ENCODE measurements around the gene ZSWIM9. TPM values are rescaled to one million over a fixed set of nuclear protein-coding genes. Genes with fewer than 3 reads are reported as not detected.
"Not testable (repeated sequence)": the region's sequence is repeated elsewhere in the genome, so short reads cannot be mapped to it uniquely, and the experiment has no call there.

ZSWIM9 gene
- total and polyA plus RNA-seq, 2 experiments from 2014 or later: 0.73 to 2.1 TPM

DNA sequence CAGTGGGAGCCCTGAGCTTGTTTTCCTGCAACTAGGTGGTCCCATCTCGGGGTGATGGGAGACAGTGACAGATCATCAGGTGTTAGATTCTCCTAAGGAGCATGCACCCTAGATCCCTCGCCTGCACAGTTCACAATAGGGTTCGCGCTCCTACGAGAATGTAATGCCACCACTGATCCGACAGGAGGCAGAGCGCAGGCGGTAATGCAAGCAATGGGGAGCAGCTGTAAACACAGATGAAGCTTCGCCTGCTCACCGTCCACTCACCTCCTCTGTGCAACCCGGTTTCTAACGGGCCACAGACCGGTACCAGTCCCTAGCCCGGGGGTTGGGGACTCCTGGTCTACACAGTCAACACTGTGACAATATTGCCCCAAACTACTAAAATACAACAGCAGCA is 46.5 kb downstream of the ZSWIM9 start:
- Histone ChIP-seq H3K27me3 (no peaks in the 10 kb centered on the region), H3K27ac (no peak overlapping the region), H3K4me1 (ENCODE audit: insufficient read depth) (no peaks in the 10 kb centered on the region), H3K4me3 (no peak overlapping the region), H3K4me2 (no peak overlapping the region), H3K79me2 (no peaks in the 10 kb centered on the region), H3K9me2 (replicated peaks; ENCODE audit: insufficient read depth) (no peaks in the 10 kb centered on the region), H3K36me3 (replicated peaks; ENCODE audit: insufficient read depth, low read depth) (no peaks in the 10 kb centered on the region), H3K9me3 (ENCODE audit: low read depth) (no peaks in the 10 kb centered on the region), H4K20me1 (ENCODE audit: insufficient read depth, poor library complexity, severe bottlenecking) (no peaks in the 10 kb centered on the region), H2AFZ (no peak overlapping the region)
- TF ChIP-seq EZH2phosphoT487 (IDR thresholded peaks at IDR 0.05; ENCODE audit: low read depth, severe bottlenecking, unreplicated experiment) (no peak), EZH2 (IDR thresholded peaks at IDR 0.05; ENCODE audit: borderline replicate concordance) (no peak)
- 67% methylated on average over 14 of the region's 14 CpGs for WGBS (ENCODE audit: low lambda C conversion rate, missing lambda C conversion rate)
- DNase-seq (ENCODE audit: low spot score): no peak

DNA sequence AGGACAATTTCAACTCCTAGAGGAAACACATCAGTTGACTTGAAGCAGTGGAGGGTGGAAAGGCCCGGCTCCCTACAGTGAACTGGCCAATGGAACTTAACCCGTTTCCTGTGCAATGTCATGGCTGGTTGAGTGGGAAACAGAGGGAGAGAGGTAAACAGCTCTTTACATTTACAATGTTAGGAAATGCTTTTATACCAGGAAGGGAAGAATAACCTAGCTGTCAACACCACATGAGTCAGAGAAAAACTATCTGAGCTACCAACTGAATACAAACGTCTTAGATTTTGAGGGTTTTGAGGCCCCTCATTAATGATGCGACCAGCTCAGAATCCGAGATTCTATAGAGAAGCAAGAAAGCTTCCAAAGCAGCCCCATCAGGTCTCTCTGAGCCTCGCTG is 48.5 kb downstream of the ZSWIM9 start:
- Histone ChIP-seq H3K9me2 (replicated peaks; ENCODE audit: insufficient read depth) (no peaks in the 10 kb centered on the region), H2AFZ (no peak overlapping the region), H3K36me3 (replicated peaks; ENCODE audit: insufficient read depth, low read depth) (no peaks in the 10 kb centered on the region), H4K20me1 (ENCODE audit: insufficient read depth, poor library complexity, severe bottlenecking) (no peaks in the 10 kb centered on the region), H3K9me3 (ENCODE audit: low read depth) (no peaks in the 10 kb centered on the region), H3K4me2 (no peak overlapping the region), H3K4me1 (ENCODE audit: insufficient read depth) (no peaks in the 10 kb centered on the region), H3K27ac (no peak overlapping the region), H3K79me2 (no peaks in the 10 kb centered on the region), H3K4me3 (no peak overlapping the region), H3K27me3 (no peaks in the 10 kb centered on the region)
- TF ChIP-seq, protein P1, sequence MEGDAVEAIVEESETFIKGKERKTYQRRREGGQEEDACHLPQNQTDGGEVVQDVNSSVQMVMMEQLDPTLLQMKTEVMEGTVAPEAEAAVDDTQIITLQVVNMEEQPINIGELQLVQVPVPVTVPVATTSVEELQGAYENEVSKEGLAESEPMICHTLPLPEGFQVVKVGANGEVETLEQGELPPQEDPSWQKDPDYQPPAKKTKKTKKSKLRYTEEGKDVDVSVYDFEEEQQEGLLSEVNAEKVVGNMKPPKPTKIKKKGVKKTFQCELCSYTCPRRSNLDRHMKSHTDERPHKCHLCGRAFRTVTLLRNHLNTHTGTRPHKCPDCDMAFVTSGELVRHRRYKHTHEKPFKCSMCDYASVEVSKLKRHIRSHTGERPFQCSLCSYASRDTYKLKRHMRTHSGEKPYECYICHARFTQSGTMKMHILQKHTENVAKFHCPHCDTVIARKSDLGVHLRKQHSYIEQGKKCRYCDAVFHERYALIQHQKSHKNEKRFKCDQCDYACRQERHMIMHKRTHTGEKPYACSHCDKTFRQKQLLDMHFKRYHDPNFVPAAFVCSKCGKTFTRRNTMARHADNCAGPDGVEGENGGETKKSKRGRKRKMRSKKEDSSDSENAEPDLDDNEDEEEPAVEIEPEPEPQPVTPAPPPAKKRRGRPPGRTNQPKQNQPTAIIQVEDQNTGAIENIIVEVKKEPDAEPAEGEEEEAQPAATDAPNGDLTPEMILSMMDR (IDR thresholded peaks at IDR 0.05; ENCODE audit: poor library complexity): no peak
- DNase-seq (ENCODE audit: low spot score): no peak
- 86% methylated on average over 6 of the region's 6 CpGs for WGBS (ENCODE audit: low lambda C conversion rate, missing lambda C conversion rate)

DNA sequence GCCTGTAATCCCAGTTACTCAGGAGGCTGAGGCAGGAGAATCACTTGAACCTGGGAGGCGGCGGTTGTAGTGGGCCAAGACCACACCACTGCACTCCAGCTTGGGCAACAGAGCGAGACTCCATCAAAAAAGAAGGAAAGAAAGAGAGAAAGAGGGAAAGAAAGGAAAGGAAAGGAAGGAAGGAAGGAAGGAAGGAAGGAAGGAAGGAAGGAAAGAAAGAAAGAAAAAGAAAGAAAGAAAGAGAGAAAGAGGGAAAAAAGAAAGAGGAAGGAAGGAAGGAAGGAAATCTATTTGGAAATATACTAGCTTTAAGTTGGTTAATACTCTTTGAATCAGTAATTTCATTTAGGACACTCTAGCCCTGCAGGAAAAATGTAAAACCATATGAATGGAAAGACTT is 50.3 kb downstream of the ZSWIM9 start:
- H3K4me3 ChIP-seq; H3K27ac ChIP-seq; H2AFZ ChIP-seq; H3K4me2 ChIP-seq; H3K79me2 ChIP-seq; H3K9me2 ChIP-seq (replicated peaks; ENCODE audit: insufficient read depth); H3K4me1 ChIP-seq (ENCODE audit: insufficient read depth); H3K36me3 ChIP-seq (replicated peaks; ENCODE audit: insufficient read depth, low read depth); H3K9me3 ChIP-seq (ENCODE audit: low read depth); H4K20me1 ChIP-seq (ENCODE audit: insufficient read depth, poor library complexity, severe bottlenecking); H3K27me3 ChIP-seq; DNase-seq (ENCODE audit: low spot score): not testable (repeated sequence)
- WGBS (ENCODE audit: low lambda C conversion rate, missing lambda C conversion rate): 96% methylated on average over 3 of the region's 3 CpGs

DNA sequence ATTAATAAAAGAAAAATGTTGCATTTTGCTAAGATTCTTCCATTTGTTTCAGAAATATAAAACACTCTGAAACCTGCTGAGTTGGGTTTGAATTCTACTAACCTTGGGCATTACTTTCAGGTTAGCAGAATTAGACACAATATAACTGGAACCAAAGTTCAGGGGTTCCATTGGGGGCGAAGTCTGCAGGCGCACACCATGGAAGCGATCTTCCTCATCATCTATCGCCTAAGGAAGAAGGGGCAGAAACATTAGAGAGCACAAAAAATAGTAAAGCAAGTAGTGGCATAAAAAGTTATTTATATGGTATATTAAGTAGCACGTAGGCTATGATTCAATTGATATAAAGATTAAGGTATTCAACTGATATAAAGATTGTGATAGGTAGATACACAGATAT is 51.1 kb downstream of the ZSWIM9 start:
- Histone ChIP-seq H3K27ac (no peak overlapping the region), H3K9me3 (ENCODE audit: low read depth) (no peaks in the 10 kb centered on the region), H2AFZ (no peak overlapping the region), H3K36me3 (replicated peaks; ENCODE audit: insufficient read depth, low read depth) (no peaks in the 10 kb centered on the region), H3K27me3 (no peaks in the 10 kb centered on the region), H3K4me1 (ENCODE audit: insufficient read depth) (no peaks in the 10 kb centered on the region), H3K9me2 (replicated peaks; ENCODE audit: insufficient read depth) (no peaks in the 10 kb centered on the region), H3K4me2 (no peak overlapping the region), H3K79me2 (no peaks in the 10 kb centered on the region), H4K20me1 (ENCODE audit: insufficient read depth, poor library complexity, severe bottlenecking) (no peaks in the 10 kb centered on the region), H3K4me3 (no peak overlapping the region)
- WGBS (ENCODE audit: low lambda C conversion rate, missing lambda C conversion rate): over 99% methylated on average over 5 of the region's 5 CpGs
- TF ChIP-seq EZH2phosphoT487 (IDR thresholded peaks at IDR 0.05; ENCODE audit: low read depth, severe bottlenecking, unreplicated experiment) (no peak), EZH2 (IDR thresholded peaks at IDR 0.05; ENCODE audit: borderline replicate concordance) (no peak)
- TF ChIP-seq, protein P1 (IDR thresholded peaks at IDR 0.05; ENCODE audit: poor library complexity): no peak
- no peak for DNase-seq (ENCODE audit: low spot score)
